ENCODE data around the gene HELQ. TPM values are rescaled to one million over a fixed set of nuclear protein-coding genes. Genes with fewer than 3 reads are reported as not detected.

HELQ gene
- total and polyA plus RNA-seq, 9 of the 15 experiments (the other 6 are each of a cell fraction or from before 2014, with no cell fraction given): 3.5 to 15.2 (median 11.9) TPM

Small RNA genes lying within 50 kb of the gene (small RNA-seq; reads per million reads assigned to genes)
- gene AC114781.5: not detected

Other genes with a start within 250 kb of the HELQ start
- gene COQ2, start 171.0 kb downstream of the HELQ start, total RNA-seq (2014; rRNA removed): 8.5 and 10.4 TPM in 2 replicates
- gene COQ2, start 171.0 kb downstream of the HELQ start, total RNA-seq (2014; rRNA removed; fragmentation: Illumina TruSeq; extraction: Trizol): 11.8 and 13.6 TPM in 2 replicates
- gene COQ2, start 171.0 kb downstream of the HELQ start, total RNA-seq (2015; rRNA removed; fragmentation: Illumina TruSeq; extraction: Trizol): 11.9 TPM in 2 replicates
- 11.1 and 11.6 TPM in 2 replicates for gene COQ2, start 171.0 kb downstream of the HELQ start, total RNA-seq (2021)
- gene COQ2, start 171.0 kb downstream of the HELQ start, polyA plus RNA-seq (2011; rRNA removed): 8.9 and 13.5 TPM in 2 replicates
- gene COQ2, start 171.0 kb downstream of the HELQ start, polyA plus RNA-seq (2014; fragmentation: Illumina TruSeq; extraction: Trizol): 11.4 and 13.4 TPM in 2 replicates
- 1 to 10 TPM; 1.9 to 2.9 TPM for gene COQ2, start 171.0 kb downstream of the HELQ start, polyA plus RNA-seq (2014; fragmentation: Nextera tagmentation; extraction: Ambion mirVana)
- 12.9 and 13.2 TPM in 2 replicates for gene COQ2, start 171.0 kb downstream of the HELQ start, polyA plus RNA-seq (2014; rRNA removed)
- 0.04 and 0.14 TPM in 2 replicates for gene HPSE, start 121.0 kb downstream of the HELQ start, total RNA-seq (2014; rRNA removed)
- 0.15 and 0.26 TPM in 2 replicates for gene HPSE, start 121.0 kb downstream of the HELQ start, total RNA-seq (2014; rRNA removed; fragmentation: Illumina TruSeq; extraction: Trizol)
- 0.15 TPM in 1 of 2 replicates, not detected in the other for gene HPSE, start 121.0 kb downstream of the HELQ start, total RNA-seq (2015; rRNA removed; fragmentation: Illumina TruSeq; extraction: Trizol)
- gene HPSE, start 121.0 kb downstream of the HELQ start, total RNA-seq (2021): 0.20 and 0.22 TPM in 2 replicates
- gene HPSE, start 121.0 kb downstream of the HELQ start, polyA plus RNA-seq (2011; rRNA removed): 0.14 and 0.42 TPM in 2 replicates
- 0.06 and 0.08 TPM in 2 replicates for gene HPSE, start 121.0 kb downstream of the HELQ start, polyA plus RNA-seq (2014; fragmentation: Illumina TruSeq; extraction: Trizol)
- under 1 TPM; 0.01 to 0.04 TPM for gene HPSE, start 121.0 kb downstream of the HELQ start, polyA plus RNA-seq (2014; fragmentation: Nextera tagmentation; extraction: Ambion mirVana)
- gene HPSE, start 121.0 kb downstream of the HELQ start, polyA plus RNA-seq (2014; rRNA removed): 0.29 TPM in 1 of 2 replicates, not detected in the other
- gene MRPS18C, start 235 bp upstream of the HELQ start, total RNA-seq (2014; rRNA removed): 53.3 and 54.3 TPM in 2 replicates
- gene MRPS18C, start 235 bp upstream of the HELQ start, total RNA-seq (2014; rRNA removed; fragmentation: Illumina TruSeq; extraction: Trizol): 149 and 150 TPM in 2 replicates
- 114 and 138 TPM in 2 replicates for gene MRPS18C, start 235 bp upstream of the HELQ start, total RNA-seq (2015; rRNA removed; fragmentation: Illumina TruSeq; extraction: Trizol)
- gene MRPS18C, start 235 bp upstream of the HELQ start, total RNA-seq (2021): 110 and 115 TPM in 2 replicates
- 71.9 and 94.6 TPM in 2 replicates for gene MRPS18C, start 235 bp upstream of the HELQ start, polyA plus RNA-seq (2011; rRNA removed)
- 96.5 and 138 TPM in 2 replicates for gene MRPS18C, start 235 bp upstream of the HELQ start, polyA plus RNA-seq (2014; fragmentation: Illumina TruSeq; extraction: Trizol)
- gene MRPS18C, start 235 bp upstream of the HELQ start, polyA plus RNA-seq (2014; fragmentation: Nextera tagmentation; extraction: Ambion mirVana): 100 to 1,000 TPM; 329 to 390 TPM
- 77.0 and 79.9 TPM in 2 replicates for gene MRPS18C, start 235 bp upstream of the HELQ start, polyA plus RNA-seq (2014; rRNA removed)
- gene ABRAXAS1, start 29.3 kb upstream of the HELQ start, total RNA-seq (2014; rRNA removed): 18.4 and 27.0 TPM in 2 replicates
- gene ABRAXAS1, start 29.3 kb upstream of the HELQ start, total RNA-seq (2014; rRNA removed; fragmentation: Illumina TruSeq; extraction: Trizol): 22.4 and 26.0 TPM in 2 replicates
- 17.9 and 22.1 TPM in 2 replicates for gene ABRAXAS1, start 29.3 kb upstream of the HELQ start, total RNA-seq (2015; rRNA removed; fragmentation: Illumina TruSeq; extraction: Trizol)
- gene ABRAXAS1, start 29.3 kb upstream of the HELQ start, total RNA-seq (2021): 27.6 and 30.9 TPM in 2 replicates
- 43.2 and 48.3 TPM in 2 replicates for gene ABRAXAS1, start 29.3 kb upstream of the HELQ start, polyA plus RNA-seq (2011; rRNA removed)
- gene ABRAXAS1, start 29.3 kb upstream of the HELQ start, polyA plus RNA-seq (2014; fragmentation: Illumina TruSeq; extraction: Trizol): 37.6 and 37.7 TPM in 2 replicates
- gene ABRAXAS1, start 29.3 kb upstream of the HELQ start, polyA plus RNA-seq (2014; fragmentation: Nextera tagmentation; extraction: Ambion mirVana): 10 to 100 TPM; 10.8 to 13.7 TPM
- 20.6 and 32.9 TPM in 2 replicates for gene ABRAXAS1, start 29.3 kb upstream of the HELQ start, polyA plus RNA-seq (2014; rRNA removed)
- 7.9 and 14.0 TPM in 2 replicates for gene GPAT3, start 80.3 kb upstream of the HELQ start, total RNA-seq (2014; rRNA removed)
- gene GPAT3, start 80.3 kb upstream of the HELQ start, total RNA-seq (2014; rRNA removed; fragmentation: Illumina TruSeq; extraction: Trizol): 15.1 and 18.8 TPM in 2 replicates
- gene GPAT3, start 80.3 kb upstream of the HELQ start, total RNA-seq (2015; rRNA removed; fragmentation: Illumina TruSeq; extraction: Trizol): 16.1 and 17.0 TPM in 2 replicates
- 14.9 and 15.0 TPM in 2 replicates for gene GPAT3, start 80.3 kb upstream of the HELQ start, total RNA-seq (2021)
- 12.8 and 14.0 TPM in 2 replicates for gene GPAT3, start 80.3 kb upstream of the HELQ start, polyA plus RNA-seq (2011; rRNA removed)
- gene GPAT3, start 80.3 kb upstream of the HELQ start, polyA plus RNA-seq (2014; fragmentation: Illumina TruSeq; extraction: Trizol): 12.0 and 12.3 TPM in 2 replicates
- 1 to 10 TPM; 4.1 to 7.2 TPM for gene GPAT3, start 80.3 kb upstream of the HELQ start, polyA plus RNA-seq (2014; fragmentation: Nextera tagmentation; extraction: Ambion mirVana)
- gene GPAT3, start 80.3 kb upstream of the HELQ start, polyA plus RNA-seq (2014; rRNA removed): 9.4 and 13.1 TPM in 2 replicates

Measured in K562 (cell line).